ENCODE results near the gene DIAPH2. TPM values are rescaled to one million over a fixed set of nuclear protein-coding genes. Genes with fewer than 3 reads are reported as not detected.

The DIAPH2 gene
- total and polyA plus RNA-seq, 2 of the 13 experiments (the other 11 are each of a cell fraction or from before 2014, with no cell fraction given) = 2.1 to 8.5 TPM

DNA sequence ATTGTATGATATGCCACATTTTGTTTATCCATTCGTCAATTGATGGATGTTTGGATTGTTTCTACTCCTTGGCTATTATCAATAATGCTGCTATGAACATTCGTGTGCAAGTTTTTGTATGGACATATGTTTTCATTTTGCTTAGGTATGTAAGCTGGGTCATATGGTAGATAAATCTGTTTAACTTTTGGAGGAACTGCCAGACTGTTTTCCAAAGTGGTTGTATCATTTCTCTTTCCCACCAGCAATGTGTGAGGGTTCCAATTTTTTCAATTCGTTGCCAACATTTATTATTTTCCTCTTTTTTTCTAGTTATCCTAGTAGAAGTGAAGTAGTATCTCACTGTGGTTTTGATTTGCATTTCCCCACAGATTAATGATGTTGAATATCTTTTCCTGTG, 71.8 kb downstream of the DIAPH2 start (continued):
- TF ChIP-seq NR2F1 (CRISPR knock-in tag; IDR thresholded peaks at IDR 0.05) (no peak), MAFK (conservative IDR thresholded peaks at IDR 0.05 in 1 of 2, IDR thresholded peaks at IDR 0.05 in 1 of 2; ENCODE audit: low read length in 2 of 2) (no peak), ZEB1 (IDR thresholded peaks at IDR 0.05; ENCODE audit: insufficient replicate concordance, low read depth) (no peak), ZNF572 (CRISPR knock-in tag; IDR thresholded peaks at IDR 0.05) (no peak)

DNA sequence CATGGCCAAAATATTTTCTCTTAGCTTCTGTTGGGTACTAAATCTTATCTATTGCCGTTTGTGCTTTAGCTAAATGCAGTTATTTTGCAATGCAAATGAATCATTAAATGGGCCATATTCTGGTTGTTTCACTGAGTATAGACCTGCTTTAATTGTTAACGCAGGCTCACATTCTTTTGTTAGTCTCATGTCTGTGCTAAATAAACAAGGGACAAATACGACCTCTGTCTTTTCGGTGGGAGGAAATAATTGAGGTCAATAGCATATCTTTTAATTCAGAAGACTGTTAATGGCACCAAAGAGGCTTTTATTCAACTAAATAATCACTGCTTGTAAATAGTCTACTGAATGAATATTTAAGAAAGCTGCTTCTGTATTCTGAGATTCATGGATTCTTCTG, 76.9 kb downstream of the DIAPH2 start:
- FAIRE-seq = no peak
- ATAC-seq = no peak
- 93% methylated on average over 4 of the region's 4 CpGs for WGBS (ENCODE audit: low lambda C conversion rate)
- no peaks in the 10 kb centered on the region for H3K79me2 ChIP-seq (ENCODE audit: insufficient read depth, low read length)
- H3K4me1 ChIP-seq (ENCODE audit: insufficient read depth, low read length) = no peaks in the 10 kb centered on the region
- no TSS peak for BruUV-seq (replicated peaks)
- no peak overlapping the region for H3K9ac ChIP-seq (ENCODE audit: insufficient read depth, low read depth, low read length)
- H3K27ac ChIP-seq (ENCODE audit: extremely low read length, insufficient read depth, low read length) = no peak overlapping the region
- no peaks in the 10 kb centered on the region for H3K36me3 ChIP-seq (replicated peaks in 1 of 2; ENCODE audit: control insufficient read depth in 1 of 2, insufficient read depth in 2 of 2, low read length in 2 of 2)
- in situ Hi-C loops (cut with HindIII; ENCODE audit: extremely low pct_ligation_motif_present, low pct_unique_long_range_greater_than_20kb) = no loop called here
- H3K4me2 ChIP-seq (ENCODE audit: low read depth, low read length) = no peak overlapping the region
- H2AFZ ChIP-seq (ENCODE audit: low read length) = no peak overlapping the region
- POLR2A ChIA-PET = no interaction called here
- H4K20me1 ChIP-seq (ENCODE audit: insufficient read depth, low read length) = no peaks in the 10 kb centered on the region
- no peak overlapping the region for H3K4me3 ChIP-seq (replicated peaks in 1 of 3; ENCODE audit: insufficient read depth in 1 of 3, low read depth in 2 of 3, low read length in 3 of 3)
- intact Hi-C loops (cut with micrococcal nuclease; ENCODE audit: unreplicated experiment) = no loop called here
- no peaks in the 10 kb centered on the region for H3K27me3 ChIP-seq (ENCODE audit: control insufficient read depth in 1 of 2, insufficient read depth in 2 of 2, low read length in 2 of 2)
- no peak for DNase-seq (ENCODE audit: low spot score)
- CTCF ChIA-PET (ENCODE audit: low intra/inter-chr PET ratio, low total read pairs) = no interaction called here
- no peaks in the 10 kb centered on the region for H3K9me3 ChIP-seq (ENCODE audit: low read length)
- TF ChIP-seq ZNF251 (CRISPR knock-in tag; IDR thresholded peaks at IDR 0.05) (no peak), KMT2B (CRISPR knock-in tag; IDR thresholded peaks at IDR 0.05) (no peak)
- TF ChIP-seq, protein P1, sequence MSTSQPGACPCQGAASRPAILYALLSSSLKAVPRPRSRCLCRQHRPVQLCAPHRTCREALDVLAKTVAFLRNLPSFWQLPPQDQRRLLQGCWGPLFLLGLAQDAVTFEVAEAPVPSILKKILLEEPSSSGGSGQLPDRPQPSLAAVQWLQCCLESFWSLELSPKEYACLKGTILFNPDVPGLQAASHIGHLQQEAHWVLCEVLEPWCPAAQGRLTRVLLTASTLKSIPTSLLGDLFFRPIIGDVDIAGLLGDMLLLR (CRISPR knock-in tag; IDR thresholded peaks at IDR 0.05) = no peak
- TF ChIP-seq, protein P2, sequence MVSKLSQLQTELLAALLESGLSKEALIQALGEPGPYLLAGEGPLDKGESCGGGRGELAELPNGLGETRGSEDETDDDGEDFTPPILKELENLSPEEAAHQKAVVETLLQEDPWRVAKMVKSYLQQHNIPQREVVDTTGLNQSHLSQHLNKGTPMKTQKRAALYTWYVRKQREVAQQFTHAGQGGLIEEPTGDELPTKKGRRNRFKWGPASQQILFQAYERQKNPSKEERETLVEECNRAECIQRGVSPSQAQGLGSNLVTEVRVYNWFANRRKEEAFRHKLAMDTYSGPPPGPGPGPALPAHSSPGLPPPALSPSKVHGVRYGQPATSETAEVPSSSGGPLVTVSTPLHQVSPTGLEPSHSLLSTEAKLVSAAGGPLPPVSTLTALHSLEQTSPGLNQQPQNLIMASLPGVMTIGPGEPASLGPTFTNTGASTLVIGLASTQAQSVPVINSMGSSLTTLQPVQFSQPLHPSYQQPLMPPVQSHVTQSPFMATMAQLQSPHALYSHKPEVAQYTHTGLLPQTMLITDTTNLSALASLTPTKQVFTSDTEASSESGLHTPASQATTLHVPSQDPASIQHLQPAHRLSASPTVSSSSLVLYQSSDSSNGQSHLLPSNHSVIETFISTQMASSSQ (IDR thresholded peaks at IDR 0.05; ENCODE audit: low read depth) = no peak
- TF ChIP-seq, protein P2 (CRISPR knock-in tag; IDR thresholded peaks at IDR 0.05; ENCODE audit: borderline replicate concordance) = no peak
- TF ChIP-seq, protein P3, sequence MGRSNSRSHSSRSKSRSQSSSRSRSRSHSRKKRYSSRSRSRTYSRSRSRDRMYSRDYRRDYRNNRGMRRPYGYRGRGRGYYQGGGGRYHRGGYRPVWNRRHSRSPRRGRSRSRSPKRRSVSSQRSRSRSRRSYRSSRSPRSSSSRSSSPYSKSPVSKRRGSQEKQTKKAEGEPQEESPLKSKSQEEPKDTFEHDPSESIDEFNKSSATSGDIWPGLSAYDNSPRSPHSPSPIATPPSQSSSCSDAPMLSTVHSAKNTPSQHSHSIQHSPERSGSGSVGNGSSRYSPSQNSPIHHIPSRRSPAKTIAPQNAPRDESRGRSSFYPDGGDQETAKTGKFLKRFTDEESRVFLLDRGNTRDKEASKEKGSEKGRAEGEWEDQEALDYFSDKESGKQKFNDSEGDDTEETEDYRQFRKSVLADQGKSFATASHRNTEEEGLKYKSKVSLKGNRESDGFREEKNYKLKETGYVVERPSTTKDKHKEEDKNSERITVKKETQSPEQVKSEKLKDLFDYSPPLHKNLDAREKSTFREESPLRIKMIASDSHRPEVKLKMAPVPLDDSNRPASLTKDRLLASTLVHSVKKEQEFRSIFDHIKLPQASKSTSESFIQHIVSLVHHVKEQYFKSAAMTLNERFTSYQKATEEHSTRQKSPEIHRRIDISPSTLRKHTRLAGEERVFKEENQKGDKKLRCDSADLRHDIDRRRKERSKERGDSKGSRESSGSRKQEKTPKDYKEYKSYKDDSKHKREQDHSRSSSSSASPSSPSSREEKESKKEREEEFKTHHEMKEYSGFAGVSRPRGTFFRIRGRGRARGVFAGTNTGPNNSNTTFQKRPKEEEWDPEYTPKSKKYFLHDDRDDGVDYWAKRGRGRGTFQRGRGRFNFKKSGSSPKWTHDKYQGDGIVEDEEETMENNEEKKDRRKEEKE (IDR thresholded peaks at IDR 0.05) = no peak
- TF ChIP-seq, protein P4, sequence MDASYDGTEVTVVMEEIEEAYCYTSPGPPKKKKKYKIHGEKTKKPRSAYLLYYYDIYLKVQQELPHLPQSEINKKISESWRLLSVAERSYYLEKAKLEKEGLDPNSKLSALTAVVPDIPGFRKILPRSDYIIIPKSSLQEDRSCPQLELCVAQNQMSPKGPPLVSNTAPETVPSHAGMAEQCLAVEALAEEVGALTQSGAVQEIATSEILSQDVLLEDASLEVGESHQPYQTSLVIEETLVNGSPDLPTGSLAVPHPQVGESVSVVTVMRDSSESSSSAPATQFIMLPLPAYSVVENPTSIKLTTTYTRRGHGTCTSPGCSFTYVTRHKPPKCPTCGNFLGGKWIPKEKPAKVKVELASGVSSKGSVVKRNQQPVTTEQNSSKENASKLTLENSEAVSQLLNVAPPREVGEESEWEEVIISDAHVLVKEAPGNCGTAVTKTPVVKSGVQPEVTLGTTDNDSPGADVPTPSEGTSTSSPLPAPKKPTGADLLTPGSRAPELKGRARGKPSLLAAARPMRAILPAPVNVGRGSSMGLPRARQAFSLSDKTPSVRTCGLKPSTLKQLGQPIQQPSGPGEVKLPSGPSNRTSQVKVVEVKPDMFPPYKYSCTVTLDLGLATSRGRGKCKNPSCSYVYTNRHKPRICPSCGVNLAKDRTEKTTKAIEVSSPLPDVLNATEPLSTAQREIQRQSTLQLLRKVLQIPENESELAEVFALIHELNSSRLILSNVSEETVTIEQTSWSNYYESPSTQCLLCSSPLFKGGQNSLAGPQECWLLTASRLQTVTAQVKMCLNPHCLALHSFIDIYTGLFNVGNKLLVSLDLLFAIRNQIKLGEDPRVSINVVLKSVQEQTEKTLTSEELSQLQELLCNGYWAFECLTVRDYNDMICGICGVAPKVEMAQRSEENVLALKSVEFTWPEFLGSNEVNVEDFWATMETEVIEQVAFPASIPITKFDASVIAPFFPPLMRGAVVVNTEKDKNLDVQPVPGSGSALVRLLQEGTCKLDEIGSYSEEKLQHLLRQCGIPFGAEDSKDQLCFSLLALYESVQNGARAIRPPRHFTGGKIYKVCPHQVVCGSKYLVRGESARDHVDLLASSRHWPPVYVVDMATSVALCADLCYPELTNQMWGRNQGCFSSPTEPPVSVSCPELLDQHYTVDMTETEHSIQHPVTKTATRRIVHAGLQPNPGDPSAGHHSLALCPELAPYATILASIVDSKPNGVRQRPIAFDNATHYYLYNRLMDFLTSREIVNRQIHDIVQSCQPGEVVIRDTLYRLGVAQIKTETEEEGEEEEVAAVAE (CRISPR knock-in tag; IDR thresholded peaks at IDR 0.05; ENCODE audit: borderline replicate concordance) = no peak

All from HepG2 (cell line).